GM12878 (cell line): ENCODE results near the gene CCL7. TPM values are rescaled to one million over a fixed set of nuclear protein-coding genes. Genes with fewer than 3 reads are reported as not detected.

Experiments
- ATAC-seq: fragments of 200-7000 bp; cut with Tn5 transposase; 3 replicates; pipeline ENCODE4 v1.9.1; 2020; ENCODE audit warnings: mild to moderate bottlenecking, moderate library complexity
- BruUV-seq: library from RNA; stranded (reverse); fragments of 400-500 nt; replicated peaks from 2 replicates; lab custom pipeline; 2021; lab: Mats Ljungman, UMichigan
- CTCF ChIA-PET: fragments of 300-600 bp; sonication (Branson Sonifier 250); formaldehyde crosslinking; extraction: SDS; loops from one replicate; lab custom pipeline; 2021; ENCODE audit warnings: inconsistent platforms; lab: Yijun Ruan, JAX
- POLR2A ChIA-PET: fragments of 350-600 bp; formaldehyde crosslinking; extraction: SDS; loops from one replicate; lab custom pipeline; 2021; ENCODE audit warnings: inconsistent platforms; lab: Charles Lee
- RAD21 ChIA-PET: fragments of 300-600 bp; sonication (Branson Sonifier 250); formaldehyde crosslinking; loops from one replicate; lab custom pipeline; 2023; ENCODE audit warnings: antibody characterized with exemption; ENCODE audit not compliant: unreplicated experiment; lab: Charles Lee
- SMC1A ChIA-PET: fragments of 300-600 bp; sonication (Branson Sonifier 250); formaldehyde crosslinking; loops from one replicate; lab custom pipeline; 2023; ENCODE audit not compliant: unreplicated experiment, uncharacterized antibody; lab: Charles Lee
- DNase-seq: peaks from one replicate; pipeline ENCODE4 v3.0.0-alpha.2; 2011; ENCODE audit warnings: low read depth, low spot score
- FAIRE-seq: peaks from 3 replicates; lab custom pipeline; 2011; peaks lifted over from hg19 to GRCh38; lab: Jason Lieb, UNC
- H2AFZ ChIP-seq: 2 replicates; pipeline ENCODE4 v1.6.0; 2011; ENCODE audit warnings: low read depth, low read length, control low read depth; ENCODE audit not compliant: control insufficient read depth
- H3K27ac ChIP-seq: 2 replicates; pipeline ENCODE4 v1.5.1; 2011; ENCODE audit warnings: control low read depth; ENCODE audit not compliant: control insufficient read depth, insufficient read depth
- H3K27me3 ChIP-seq, 2 experiments: replicated peaks in 1 of 2; 2 replicates each; pipeline versions ENCODE4 v1.6.0 to v1.6.1; 2011; ENCODE audit warnings: low read length in 1 of 2; ENCODE audit not compliant: control insufficient read depth in 2 of 2, insufficient read depth in 2 of 2
- H3K36me3 ChIP-seq, 2 experiments: 2 replicates each; pipeline ENCODE4 v1.5.1; 2011; ENCODE audit warnings: low read length in 1 of 2; ENCODE audit not compliant: control insufficient read depth in 2 of 2, insufficient read depth in 2 of 2
- H3K4me1 ChIP-seq: 2 replicates; pipeline ENCODE4 v1.6.1; 2011; ENCODE audit warnings: mild to moderate bottlenecking, low read length, moderate library complexity, mixed read lengths; ENCODE audit not compliant: control insufficient read depth, insufficient read depth
- H3K4me2 ChIP-seq: 2 replicates; pipeline ENCODE4 v1.6.0; 2011; ENCODE audit warnings: control low read depth; ENCODE audit not compliant: control insufficient read depth, insufficient read depth
- H3K4me3 ChIP-seq: fragments of 200-600 bp; sonication (generic); 2 replicates; pipeline ENCODE4 v1.5.1; 2016
- H3K79me2 ChIP-seq: 2 replicates; pipeline ENCODE4 v1.6.0; 2011; ENCODE audit warnings: low read length; ENCODE audit not compliant: control insufficient read depth, insufficient read depth
- H3K9ac ChIP-seq: 2 replicates; pipeline ENCODE4 v1.8.0; 2011; ENCODE audit warnings: low read length, control low read depth, mixed read lengths; ENCODE audit not compliant: control insufficient read depth, insufficient read depth
- H3K9me3 ChIP-seq: replicated peaks from 3 replicates; pipeline ENCODE4 v1.5.1; 2011; ENCODE audit warnings: mild to moderate bottlenecking, low read length; ENCODE audit not compliant: control insufficient read depth, insufficient read depth
- H4K20me1 ChIP-seq: 2 replicates; pipeline ENCODE4 v1.6.0; 2011; ENCODE audit not compliant: control insufficient read depth, insufficient read depth
- ASH2L ChIP-seq: fragments of 300-600, 200-600 bp; sonication (generic); IDR thresholded peaks from 2 replicates; pipeline ENCODE4 v1.6.1; 2017; ENCODE audit warnings: low read depth, mild to moderate bottlenecking, borderline replicate concordance
- CHD1 ChIP-seq: IDR thresholded peaks from 2 replicates; pipeline ENCODE4 v1.6.1; 2012; ENCODE audit warnings: low read depth, low read length, improper control_type of control experiment
- ESRRA ChIP-seq: IDR thresholded peaks from 2 replicates; pipeline ENCODE4 v1.6.1; 2012; ENCODE audit warnings: mild to moderate bottlenecking, low read length, improper control_type of control experiment
- ETV6 ChIP-seq, 2 experiments: fragments of 450-650 bp in 1 of 2; IDR thresholded peaks in 1 of 2; conservative IDR thresholded peaks in 1 of 2; 2 replicates each; pipeline ENCODE4 v1.6.1; 2014; ENCODE audit warnings: antibody characterized with exemption in 1 of 2, borderline replicate concordance in 1 of 2, low read depth in 1 of 2, mild to moderate bottlenecking in 1 of 2, moderate library complexity in 1 of 2
- FOXM1 ChIP-seq: IDR thresholded peaks from 2 replicates; pipeline ENCODE4 v1.6.1; 2012; ENCODE audit warnings: low read depth, mild to moderate bottlenecking, inconsistent platforms, low read length, moderate library complexity
- IKZF1 ChIP-seq: fragments of 450-650 bp; conservative IDR thresholded peaks from 2 replicates; pipeline ENCODE4 v1.6.1; 2017; ENCODE audit warnings: antibody characterized with exemption, mild to moderate bottlenecking
- MLLT1 ChIP-seq: fragments of 450-650 bp; IDR thresholded peaks from 2 replicates; pipeline ENCODE4 v1.6.1; 2016; ENCODE audit warnings: mild to moderate bottlenecking
- MYB ChIP-seq: fragments of 150-350 bp; IDR thresholded peaks from 2 replicates; pipeline ENCODE4 v1.6.1; 2014; ENCODE audit warnings: mild to moderate bottlenecking, low read depth, low read length, borderline replicate concordance
- MYC ChIP-seq: IDR thresholded peaks from 2 replicates; pipeline ENCODE4 v1.6.1; 2011; ENCODE audit warnings: mild to moderate bottlenecking, low read length, moderate library complexity, inconsistent platforms; ENCODE audit not compliant: insufficient read depth, insufficient replicate concordance, insufficient read length, severe bottlenecking
- NFYA ChIP-seq: IDR thresholded peaks from 2 replicates; pipeline ENCODE4 v1.6.1; 2011; ENCODE audit warnings: low read depth, mild to moderate bottlenecking, low read length, improper control_type of control experiment, borderline replicate concordance
- PAX8 ChIP-seq: fragments of 450-650 bp; IDR thresholded peaks from 2 replicates; pipeline ENCODE4 v1.6.1; 2017; ENCODE audit warnings: mild to moderate bottlenecking, moderate library complexity
- PML ChIP-seq: IDR thresholded peaks from 2 replicates; pipeline ENCODE4 v1.6.1; 2012; ENCODE audit warnings: low read length, inconsistent platforms
- POLR2A ChIP-seq: IDR thresholded peaks from 2 replicates; pipeline ENCODE4 v1.6.1; 2011; ENCODE audit warnings: low read depth, mild to moderate bottlenecking, low read length
- STAT1 ChIP-seq: fragments of 450-650 bp; conservative IDR thresholded peaks from 2 replicates; pipeline ENCODE4 v1.6.1; 2014; ENCODE audit warnings: antibody characterized with exemption, mild to moderate bottlenecking
- ZNF24 ChIP-seq: fragments of 450-650 bp; IDR thresholded peaks from 2 replicates; pipeline ENCODE4 v1.6.1; 2017; ENCODE audit warnings: antibody characterized with exemption, mild to moderate bottlenecking
- WGBS: methylation state at CpG from one replicate; pipeline ENCODE4 v1.1.6; 2016; ENCODE audit warnings: low lambda C conversion rate; ENCODE audit not compliant: insufficient replicate concordance, insufficient coverage; ENCODE audit errors: missing lambda C conversion rate; 5-methylcytosine and 5-hydroxymethylcytosine counted together
- in situ Hi-C: fragments of 300-500 bp; cut with MboI; formaldehyde crosslinking; loops from 9 replicates; pipeline ENCODE4 v1.14.3; 2018; ENCODE audit warnings: mixed read lengths
- intact Hi-C: fragments of 100-400 bp; cut with micrococcal nuclease; formaldehyde crosslinking; loops from one replicate; pipeline ENCODE4 v1.14.2; 2022; ENCODE audit not compliant: unreplicated experiment
- polyA plus RNA-seq, 11 experiments: library from polyadenylated mRNA; depleted of rRNA in 4 of 11; unstranded in 6 of 11; stranded (reverse) in 5 of 11; fragments of >200 nt; fragmentation: Nextera tagmentation in 4 of 11; fragmentation: Illumina TruSeq in 1 of 11; extraction: Ambion mirVana in 4 of 11; extraction: Trizol in 1 of 11; gene quantifications; 1 replicate in 1 of 11; 2 replicates in 10 of 11; pipeline versions ENCODE4 v1.2.1 to v1.2.3, GENCODE V29; 2011 to 2016; ENCODE audit warnings: inconsistent platforms in 2 of 11, missing spikeins in 2 of 11, low read depth in 1 of 11
- total RNA-seq, 4 experiments: library from RNA; depleted of rRNA in 3 of 4; stranded (reverse); fragments of >200 nt in 3 of 4; fragmentation: Illumina TruSeq in 1 of 4; extraction: Trizol in 1 of 4; gene quantifications; 2 replicates each; pipeline versions ENCODE4 v1.2.1 to v1.2.3, GENCODE V29; 2013 to 2021

CCL7 gene
- total and polyA plus RNA-seq, 10 of the 15 experiments (the other 5 are each of a cell fraction or from before 2014, with no cell fraction given): not detected

GRCh38 chr17:34285286-34285792 lies 15.3 kb downstream of the CCL7 start, which contains the start of gene CCL11:
CCL11 (plus strand) TSS chr17:34285742; CDS start chr17:34285809, 67 bp downstream.
- TF ChIP-seq MLLT1 (no peak), NFYA (no peak), POLR2A (no peak), MYC (no peak), IKZF1 (no peak), FOXM1 (no peak), ASH2L (no peak), ETV6 (conservative IDR thresholded peaks at IDR 0.05 in 1 of 2, IDR thresholded peaks at IDR 0.05 in 1 of 2; ENCODE audit: borderline replicate concordance in 1 of 2, low read depth in 1 of 2) (no peak), PAX8 (no peak), STAT1 (no peak), PML (no peak), CHD1 (no peak), ZNF24 (no peak), MYB (no peak), ESRRA (no peak)
- DNase-seq (no peak), FAIRE-seq (no peak), ATAC-seq (no peak)
- in situ Hi-C loops: no loop called here
- ChIA-PET RAD21 (no interaction called here), SMC1A (no interaction called here), CTCF (interaction anchor here (0.6 to 1.0 kb wide), 2 partner anchors 85 to 422 kb away, joined by 3 to 4 read pairs; no protein-coding TSS in a partner anchor), POLR2A (interaction anchor here (0.6 kb wide), 1 partner anchor 147 kb away, joined by 3 read pairs; no protein-coding TSS in a partner anchor)
- Histone ChIP-seq H3K27ac (no peak within 1 kb of the TSS), H3K36me3 (no peaks in the 10 kb centered on the region), H3K4me1 (no peaks in the 10 kb centered on the region), H3K4me3 (no peak within 1 kb of the TSS), H3K4me2 (no peak within 1 kb of the TSS), H3K79me2 (no peaks in the 10 kb centered on the region), H4K20me1 (no peaks in the 10 kb centered on the region), H2AFZ (no peak within 1 kb of the TSS), H3K27me3 (0 out of 4 replicates have a peak, but pooled peaks cover 0 to 5% of the 10 kb centered on the region in 2 experiments), H3K9ac (no peak within 1 kb of the TSS), H3K9me3 (no peaks in the 10 kb centered on the region)
- no TSS peak for BruUV-seq
- 13% methylated on average over 4 of the region's 4 CpGs for WGBS
- intact Hi-C loops: no loop called here
